ENCODE data around the gene SELE.
"Not testable (repeated sequence)": the region's sequence is repeated elsewhere in the genome, so short reads cannot be mapped to it uniquely, and the experiment has no call there.

Gene SELE

DNA sequence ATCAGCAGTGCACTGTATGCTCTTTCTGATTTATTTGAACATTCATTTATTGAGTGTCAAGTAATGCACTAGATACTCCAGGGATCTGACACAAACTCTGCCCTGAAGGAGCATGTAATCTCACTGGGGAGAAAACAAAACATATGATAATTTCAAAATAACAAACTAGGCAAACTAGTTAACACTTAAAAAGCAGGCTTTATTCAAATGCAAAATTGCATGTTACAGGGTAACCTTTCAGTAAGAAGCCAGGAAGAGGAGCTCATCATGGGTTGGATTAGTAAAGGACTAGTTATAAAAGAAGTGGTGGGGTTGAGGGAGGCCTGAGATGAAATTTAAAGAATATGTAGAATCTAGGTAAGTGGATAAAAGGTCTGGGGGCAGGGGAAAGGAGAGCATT, 43.4 kb downstream of the SELE start:
- H3K27me3 ChIP-seq (replicated peaks; ENCODE audit: control insufficient read depth, insufficient read depth, low read length) = no peaks in the 10 kb centered on the region
- no peak for TF ChIP-seq CTCF (IDR thresholded peaks at IDR 0.05; ENCODE audit: insufficient read depth, low read length, poor library complexity, severe bottlenecking)
- H3K36me3 ChIP-seq (ENCODE audit: control insufficient read depth, insufficient read depth, low read length) = no peaks in the 10 kb centered on the region
- H3K4me3 ChIP-seq (replicated peaks; ENCODE audit: low read depth, low read length) = no peak overlapping the region
- DNase-seq (ENCODE audit: extremely low read depth, insufficient read length) = no peak

GRCh38 chr1:169689395-169689794, 44.5 kb downstream of the SELE start:
- H3K36me3 ChIP-seq (ENCODE audit: control insufficient read depth, insufficient read depth, low read length) = no peaks in the 10 kb centered on the region
- no peak for TF ChIP-seq CTCF (IDR thresholded peaks at IDR 0.05; ENCODE audit: insufficient read depth, low read length, poor library complexity, severe bottlenecking)
- no peak for DNase-seq (ENCODE audit: extremely low read depth, insufficient read length)
- H3K4me3 ChIP-seq (replicated peaks; ENCODE audit: low read depth, low read length) = no peak overlapping the region
- H3K27me3 ChIP-seq (replicated peaks; ENCODE audit: control insufficient read depth, insufficient read depth, low read length) = no peaks in the 10 kb centered on the region

- not testable (repeated sequence) for H3K36me3 ChIP-seq (ENCODE audit: control insufficient read depth, insufficient read depth, low read length); H3K27me3 ChIP-seq (replicated peaks; ENCODE audit: control insufficient read depth, insufficient read depth, low read length); DNase-seq (ENCODE audit: extremely low read depth, insufficient read length); H3K4me3 ChIP-seq (replicated peaks; ENCODE audit: low read depth, low read length)
Measured at GRCh38 chr1:169688377-169688776, 45.5 kb downstream of the SELE start.

- Histone ChIP-seq H3K36me3 (ENCODE audit: control insufficient read depth, insufficient read depth, low read length) (no peaks in the 10 kb centered on the region), H3K4me3 (replicated peaks; ENCODE audit: low read depth, low read length) (no peak overlapping the region), H3K27me3 (replicated peaks; ENCODE audit: control insufficient read depth, insufficient read depth, low read length) (no peaks in the 10 kb centered on the region)
- no peak for DNase-seq (ENCODE audit: extremely low read depth, insufficient read length)
- TF ChIP-seq CTCF (IDR thresholded peaks at IDR 0.05; ENCODE audit: insufficient read depth, low read length, poor library complexity, severe bottlenecking) = no peak
Measured at GRCh38 chr1:169683661-169684060, 50.2 kb downstream of the SELE start.

- not testable (repeated sequence) for H3K36me3 ChIP-seq (ENCODE audit: control insufficient read depth, insufficient read depth, low read length); H3K4me3 ChIP-seq (replicated peaks; ENCODE audit: low read depth, low read length); DNase-seq (ENCODE audit: extremely low read depth, insufficient read length); H3K27me3 ChIP-seq (replicated peaks; ENCODE audit: control insufficient read depth, insufficient read depth, low read length)
Measured at GRCh38 chr1:169683168-169683567, 50.7 kb downstream of the SELE start.

- no peak for TF ChIP-seq CTCF (IDR thresholded peaks at IDR 0.05; ENCODE audit: insufficient read depth, low read length, poor library complexity, severe bottlenecking)
- Histone ChIP-seq H3K36me3 (ENCODE audit: control insufficient read depth, insufficient read depth, low read length) (no peaks in the 10 kb centered on the region), H3K4me3 (replicated peaks; ENCODE audit: low read depth, low read length) (no peak overlapping the region), H3K27me3 (replicated peaks; ENCODE audit: control insufficient read depth, insufficient read depth, low read length) (no peaks in the 10 kb centered on the region)
- no peak for DNase-seq (ENCODE audit: extremely low read depth, insufficient read length)
Measured at GRCh38 chr1:169682071-169682470, 51.8 kb downstream of the SELE start.

GRCh38 chr1:169681140-169681539, 52.7 kb downstream of the SELE start:
- H3K27me3 ChIP-seq (replicated peaks; ENCODE audit: control insufficient read depth, insufficient read depth, low read length) = no peaks in the 10 kb centered on the region
- H3K4me3 ChIP-seq (replicated peaks; ENCODE audit: low read depth, low read length) = no peak overlapping the region

More at GRCh38 chr1:169681140-169681539, 52.7 kb downstream of the SELE start:
- no peaks in the 10 kb centered on the region for H3K36me3 ChIP-seq (ENCODE audit: control insufficient read depth, insufficient read depth, low read length)
- TF ChIP-seq CTCF (IDR thresholded peaks at IDR 0.05; ENCODE audit: insufficient read depth, low read length, poor library complexity, severe bottlenecking) = no peak
- no peak for DNase-seq (ENCODE audit: extremely low read depth, insufficient read length)
